NCI-H1436 (cell line): Measurements from ENCODE around the gene TBC1D8.

ENCODE experiments used
- DNase-seq: peaks from one replicate; lab custom pipeline; 2025; lab: John Stamatoyannopoulos, UW

The TBC1D8 gene

DNA sequence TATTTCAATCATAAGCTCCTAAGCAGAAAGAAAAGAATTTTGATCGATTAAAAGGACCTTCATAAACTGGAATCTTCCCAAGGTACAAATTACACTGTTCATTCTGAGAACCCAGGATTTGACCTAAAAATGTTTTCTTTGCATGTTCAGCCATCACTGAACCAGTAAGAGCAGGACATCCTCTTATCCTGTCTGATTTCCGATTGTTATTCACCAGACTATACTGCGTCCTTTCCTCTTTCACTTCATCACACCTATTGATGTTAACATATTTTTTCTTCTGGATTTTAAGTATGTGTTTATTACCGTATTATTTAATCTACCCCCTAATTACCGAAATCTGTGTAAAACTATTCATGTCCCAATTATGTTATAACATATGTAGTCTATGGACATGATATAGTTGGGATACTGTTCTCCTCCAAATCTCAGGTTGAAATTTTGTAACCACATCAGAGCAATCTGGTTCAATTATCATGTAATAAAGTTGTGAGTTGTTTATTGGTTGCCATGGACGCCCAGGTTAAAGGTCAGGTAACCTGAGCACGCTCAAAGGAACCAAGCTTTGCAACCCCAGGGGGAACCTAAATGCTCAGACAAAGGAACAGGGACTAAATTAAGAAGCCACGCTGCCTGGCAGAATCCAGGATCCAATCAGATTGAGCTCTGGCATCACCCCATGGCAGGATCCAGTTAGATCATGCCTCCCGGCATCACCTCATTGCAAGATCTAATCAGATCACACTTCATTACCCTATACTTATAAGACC lies 11.6 kb upstream of the TBC1D8 start:
- peak; percentile 55 for DNase-seq

- no peak for DNase-seq
These were observed 10.5 kb upstream of the TBC1D8 start for GRCh38 chr2:101161658-101162057.

GRCh38 chr2:101160454-101160853 lies 9.3 kb upstream of the TBC1D8 start:
- DNase-seq = no peak

DNA sequence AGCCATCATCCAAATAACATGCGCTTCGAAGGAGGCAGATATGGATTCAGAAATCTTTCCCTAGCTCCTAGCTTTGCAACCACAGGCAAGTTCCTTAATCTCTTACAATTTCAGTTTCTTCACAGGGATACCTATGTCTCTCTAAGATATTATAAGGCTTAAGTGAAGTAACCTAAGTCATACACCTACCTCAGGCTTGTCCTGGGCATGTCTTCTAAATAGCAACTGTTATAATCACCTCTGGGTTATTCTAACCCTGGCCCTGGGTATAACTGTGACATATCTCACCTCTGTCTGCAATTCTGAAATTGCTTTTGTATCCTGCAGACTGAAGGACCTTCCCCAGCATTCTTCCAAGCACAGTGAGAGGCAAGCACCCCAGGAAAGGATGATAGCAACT lies 8.3 kb upstream of the TBC1D8 start:
- no peak for DNase-seq

GRCh38 chr2:101157272-101157671 lies 6.1 kb upstream of the TBC1D8 start:
- DNase-seq = no peak

GRCh38 chr2:101153787-101154186 lies 2.6 kb upstream of the TBC1D8 start:
- no peak for DNase-seq

- DNase-seq = no peak
These were observed 2.0 kb upstream of the TBC1D8 start for GRCh38 chr2:101153077-101153707.

DNA sequence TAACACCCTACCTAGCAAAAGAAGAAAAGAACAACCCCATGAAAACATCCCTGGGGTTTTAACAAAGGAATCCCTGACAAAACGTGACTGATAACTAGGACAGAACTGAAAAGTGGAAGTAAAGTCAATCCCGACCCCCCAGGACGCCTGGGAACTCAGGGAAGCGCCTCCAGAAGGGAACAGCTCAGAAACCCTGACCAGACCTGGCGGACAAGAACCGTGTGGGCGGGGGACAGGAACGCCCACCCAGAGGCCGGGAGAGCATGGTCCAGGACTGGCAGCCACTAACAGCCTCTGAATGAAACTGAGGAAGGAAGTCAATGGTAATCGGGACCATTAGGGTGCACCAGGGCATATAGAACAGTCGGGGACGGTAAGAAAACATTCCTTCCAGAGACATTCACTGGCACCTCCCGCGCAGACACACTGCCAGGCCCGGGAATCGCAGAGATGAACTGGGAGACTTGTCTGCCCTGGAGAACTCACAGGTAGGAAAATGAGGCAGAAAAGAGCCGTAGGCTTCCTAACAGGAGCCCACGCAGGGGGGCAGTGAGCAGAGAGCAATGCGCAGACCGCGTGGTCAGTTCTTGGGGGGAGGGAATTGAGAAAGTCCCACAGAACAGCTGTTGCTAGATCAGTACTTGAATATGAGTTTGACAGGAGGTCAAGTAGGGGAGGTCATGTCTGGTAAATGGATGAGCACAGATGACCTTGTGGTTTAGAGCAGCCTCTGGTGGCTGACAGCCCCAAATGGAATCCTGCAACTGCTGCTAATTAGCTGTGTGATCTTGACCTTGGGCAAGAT lies 1.3 kb upstream of the TBC1D8 start:
- no peak for DNase-seq

DNA sequence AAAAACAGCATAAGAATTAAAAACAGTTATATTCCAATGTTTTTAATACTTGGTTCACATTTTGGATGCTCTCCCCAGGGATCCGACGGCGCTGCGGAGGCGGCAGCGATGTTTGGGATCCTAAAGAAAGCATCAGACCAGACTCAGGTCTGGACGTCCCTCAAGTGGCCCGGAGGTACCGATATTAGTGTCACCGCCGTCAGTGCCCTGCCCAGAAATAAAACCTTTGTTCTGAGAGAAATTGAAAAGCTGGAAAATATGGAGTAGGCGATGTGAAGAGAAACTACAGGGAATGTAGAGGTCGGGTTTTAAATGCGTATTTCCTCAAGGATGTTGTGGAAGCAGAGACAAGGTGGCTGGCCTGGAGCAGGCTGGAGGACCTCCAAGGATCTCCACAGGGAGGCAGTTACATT lies 683 bp upstream of the TBC1D8 start:
- peak; percentile 21 for DNase-seq

DNA sequence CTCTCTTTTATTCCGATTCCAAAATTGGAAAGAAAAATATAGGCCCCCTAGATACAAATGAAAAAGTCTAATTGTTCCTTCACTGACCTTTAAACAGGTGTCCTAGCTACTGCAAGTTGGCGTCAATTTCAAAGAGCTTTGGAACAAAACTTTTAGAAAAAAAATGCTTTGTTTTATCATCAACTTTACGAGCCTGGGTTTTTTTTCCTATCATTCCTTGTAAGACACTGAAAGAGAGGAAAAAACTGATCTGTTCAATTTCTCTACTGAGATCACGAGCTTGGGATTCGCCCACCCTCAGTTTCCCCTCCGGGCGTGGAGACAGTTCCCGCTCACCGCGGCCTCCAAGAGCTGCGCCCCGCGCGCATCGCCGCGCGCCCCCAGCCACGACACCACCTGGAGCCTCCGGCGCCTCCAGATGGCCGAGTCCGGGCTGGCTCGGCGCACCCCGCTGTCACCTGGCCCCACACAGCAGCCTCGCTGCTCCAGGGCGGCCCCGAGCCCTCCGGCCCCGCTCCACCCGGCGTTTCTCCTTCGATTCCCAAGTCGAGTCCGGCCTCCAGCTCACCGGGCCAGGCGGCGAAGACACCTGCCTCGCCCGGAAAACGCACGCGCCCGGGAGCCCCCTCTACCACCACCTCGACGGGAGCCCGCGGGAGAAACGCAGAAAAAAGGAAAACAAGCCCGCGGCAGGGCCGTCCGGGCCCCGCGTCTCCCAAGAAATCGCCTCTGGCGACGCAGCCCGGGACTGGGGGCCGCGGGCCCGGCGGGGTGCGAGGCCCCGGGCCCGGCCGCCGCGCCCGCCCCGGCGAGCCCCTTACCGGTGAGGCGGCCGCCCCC lies 656 bp downstream of the TBC1D8 start:
- no peak for DNase-seq

GRCh38 chr2:101149241-101150192 lies 1.7 kb downstream of the TBC1D8 start:
- no peak for DNase-seq

DNA sequence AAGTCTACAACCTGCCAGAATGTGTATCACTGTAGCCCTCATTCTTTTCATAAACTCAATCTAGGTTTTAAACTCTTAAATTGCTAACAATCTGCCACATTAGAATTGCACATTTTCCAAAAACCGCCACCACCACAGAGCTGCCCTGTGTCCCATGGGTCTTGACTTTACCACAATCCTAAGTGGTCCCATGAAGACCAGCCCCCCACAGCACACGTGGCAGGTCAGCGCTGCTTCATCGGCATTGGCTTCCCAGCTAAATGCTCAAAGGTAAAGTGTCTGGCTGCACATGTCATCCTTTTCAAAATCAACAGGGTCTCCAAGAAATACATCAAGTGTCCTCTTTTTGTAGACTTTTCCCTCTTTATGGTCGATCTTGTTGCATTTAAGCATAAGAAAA lies 2.4 kb downstream of the TBC1D8 start:
- DNase-seq = no peak

GRCh38 chr2:101147971-101148370 lies 3.2 kb downstream of the TBC1D8 start:
- DNase-seq = no peak

- DNase-seq = no peak
These were observed 4.1 kb downstream of the TBC1D8 start for GRCh38 chr2:101147062-101147461.

GRCh38 chr2:101146535-101146934 lies 4.6 kb downstream of the TBC1D8 start:
- no peak for DNase-seq

DNA sequence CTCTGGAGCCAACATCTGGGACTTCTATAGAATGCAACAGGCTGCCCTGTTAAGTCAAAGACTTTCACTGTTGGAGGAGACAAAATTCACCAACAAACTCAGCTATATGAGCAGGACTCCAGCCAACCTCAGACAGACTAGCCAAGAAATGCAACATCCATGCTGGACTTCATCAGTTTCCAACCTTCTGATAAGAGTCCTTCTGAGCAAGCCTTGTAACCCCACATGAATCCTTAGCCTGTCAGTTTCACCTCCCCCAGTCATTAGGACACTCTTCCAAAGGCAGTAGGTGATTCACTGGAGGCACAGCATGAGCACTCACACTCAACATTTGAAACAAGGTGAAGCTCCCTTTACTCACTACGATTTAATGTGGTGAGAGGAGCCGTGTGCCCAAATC lies 5.8 kb downstream of the TBC1D8 start:
- no peak for DNase-seq

DNA sequence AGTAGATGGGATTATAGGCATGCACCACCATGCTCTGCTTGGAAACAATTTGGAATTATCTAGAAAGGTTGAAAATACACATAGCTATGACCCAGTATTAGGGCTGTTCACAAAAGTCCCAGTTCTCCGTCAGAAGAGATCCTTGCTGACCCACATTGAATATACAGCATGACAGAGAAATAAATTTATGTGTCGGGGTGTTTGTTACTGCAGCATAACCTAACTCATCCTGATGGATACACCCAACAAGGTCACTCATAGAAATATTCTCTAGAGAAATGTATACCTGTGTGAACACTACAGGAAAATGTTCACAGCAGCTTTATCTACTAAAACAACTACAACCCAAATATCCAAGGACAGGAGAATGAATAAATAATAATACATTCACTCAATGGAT lies 9.0 kb downstream of the TBC1D8 start:
- no peak for DNase-seq

DNA sequence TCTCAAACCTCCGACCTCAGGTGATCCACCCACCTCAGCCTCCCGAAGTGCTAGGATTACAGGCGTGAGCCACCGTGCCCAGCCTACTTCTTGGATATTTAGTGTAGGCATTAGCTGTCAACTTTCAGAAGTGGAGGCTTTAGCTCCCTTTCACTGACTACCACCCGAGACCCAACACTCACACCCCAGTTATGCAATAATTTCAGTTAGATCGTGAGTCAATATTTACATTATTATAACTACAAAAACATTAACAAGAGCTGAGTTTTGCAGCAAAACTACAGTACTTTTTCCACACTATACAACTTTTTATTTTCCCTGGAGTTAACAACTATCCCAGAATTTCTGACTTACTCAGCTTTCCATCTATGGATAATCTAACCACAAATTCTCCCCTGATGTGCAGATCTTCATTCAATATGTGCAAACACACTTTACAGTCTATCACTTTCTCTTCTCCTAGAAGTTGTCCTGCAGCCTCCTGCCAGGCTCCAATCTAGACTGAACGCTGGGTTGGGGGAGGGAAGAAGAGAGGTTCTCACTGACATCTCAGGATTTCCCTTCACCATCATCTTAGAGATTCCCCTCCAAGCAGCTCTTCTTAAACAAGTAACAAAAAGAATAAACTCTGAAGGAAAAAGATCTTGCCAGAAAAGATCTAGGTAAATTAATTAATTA lies 10.1 kb downstream of the TBC1D8 start:
- DNase-seq = no peak

GRCh38 chr2:101140237-101140636 lies 10.9 kb downstream of the TBC1D8 start:
- DNase-seq = no peak

DNA sequence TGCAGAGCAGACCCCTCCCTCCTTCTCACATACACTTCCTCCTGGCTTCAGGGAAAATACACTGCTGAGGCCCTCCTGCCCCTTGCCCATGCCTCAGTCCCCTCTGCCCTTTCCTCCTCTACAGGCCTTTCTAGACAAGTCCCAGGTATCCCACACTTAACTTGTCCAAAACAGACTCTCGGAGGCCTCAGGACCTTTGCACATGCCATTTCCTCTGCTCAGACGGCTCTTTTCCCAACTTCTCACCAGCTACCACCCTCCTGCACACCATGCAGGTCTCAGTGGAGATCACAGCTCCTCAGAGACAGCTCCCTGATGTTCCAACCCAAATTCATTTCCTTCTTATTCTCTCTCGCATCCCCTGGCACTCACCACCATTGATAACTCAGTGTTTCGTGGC lies 11.7 kb downstream of the TBC1D8 start:
- DNase-seq = no peak
